K562 (cell line): Measurements from ENCODE around the gene FBXO48. TPM values are rescaled to one million over a fixed set of nuclear protein-coding genes. Genes with fewer than 3 reads are reported as not detected.

Experiments
- ATAC-seq: fragments of 200-7000 bp; cut with Tn5 transposase; 3 replicates; pipeline ENCODE4 v1.9.1; 2020; ENCODE audit warnings: moderate library complexity
- BruUV-seq: library from RNA; stranded (reverse); fragments of 400-500 nt; replicated peaks from 2 replicates; lab custom pipeline; 2021; lab: Mats Ljungman, UMichigan
- CTCF ChIA-PET: fragments of 300-600 bp; formaldehyde crosslinking; extraction: SDS; loops from one replicate; lab custom pipeline; 2021; ENCODE audit warnings: low intra/inter-chr PET ratio; lab: Yijun Ruan, JAX
- POLR2A ChIA-PET: fragments of 300-600, 350-650 bp; sonication (Branson Sonifier 250); formaldehyde crosslinking; extraction: SDS; loops from one replicate; lab custom pipeline; 2021; ENCODE audit warnings: antibody characterized with exemption, inconsistent platforms; lab: Yijun Ruan, JAX
- DNase-seq, 4 experiments: peaks; one replicate each; pipeline versions ENCODE4 v3.0.0 to v3.0.0-alpha.2; 2011 to 2018; ENCODE audit warnings: low spot score in 3 of 4, mixed read lengths in 3 of 4; ENCODE audit errors: extremely low read depth in 1 of 4
- FAIRE-seq: peaks from 2 replicates; lab custom pipeline; 2011; peaks lifted over from hg19 to GRCh38; lab: Jason Lieb, UNC
- H2AFZ ChIP-seq: 2 replicates; pipeline ENCODE4 v1.6.0; 2011; ENCODE audit warnings: low read depth, low read length, control low read depth, inconsistent platforms
- H3K27ac ChIP-seq: fragments of 200-600 bp; 3 replicates; pipeline ENCODE4 v1.8.0; 2011; ENCODE audit warnings: low read depth, mild to moderate bottlenecking, control low read depth, inconsistent platforms, low read length, moderate library complexity, mixed read lengths; ENCODE audit errors: extremely low read depth
- H3K27me3 ChIP-seq, 2 experiments: fragments of 300-600 bp in 1 of 2; 2 replicates in 1 of 2; 3 replicates in 1 of 2; pipeline versions ENCODE4 v1.6.0 to v1.8.0; 2011; ENCODE audit warnings: inconsistent platforms in 2 of 2, low read length in 2 of 2, mild to moderate bottlenecking in 1 of 2, mixed read lengths in 1 of 2, moderate library complexity in 1 of 2; ENCODE audit not compliant: control insufficient read depth in 2 of 2, insufficient read depth in 2 of 2
- H3K36me3 ChIP-seq: fragments of 300-600 bp; 3 replicates; pipeline ENCODE4 v1.8.0; 2011; ENCODE audit warnings: mild to moderate bottlenecking, low read length, inconsistent platforms; ENCODE audit not compliant: control insufficient read depth, insufficient read depth
- H3K4me1 ChIP-seq, 2 experiments: fragments of 200-600 bp in 1 of 2; replicated peaks in 1 of 2; 2 replicates in 1 of 2; 3 replicates in 1 of 2; pipeline versions ENCODE4 v1.5.1 to v1.8.0; 2011; ENCODE audit warnings: inconsistent platforms in 2 of 2, low read length in 2 of 2, mild to moderate bottlenecking in 1 of 2, mixed read lengths in 1 of 2, moderate library complexity in 1 of 2; ENCODE audit not compliant: control insufficient read depth in 2 of 2, insufficient read depth in 2 of 2
- H3K4me2 ChIP-seq: 2 replicates; pipeline ENCODE4 v1.6.1; 2011; ENCODE audit warnings: low read length, control low read depth, inconsistent platforms, mixed read lengths; ENCODE audit not compliant: insufficient read depth
- H3K4me3 ChIP-seq: fragments of 200-600 bp; sonication (generic), shearing (Covaris generic); 2 replicates; pipeline ENCODE4 v1.5.1; 2016; ENCODE audit warnings: control low read depth, inconsistent platforms
- H3K79me2 ChIP-seq: fragments of 200-600 bp; 3 replicates; pipeline ENCODE4 v1.8.0; 2011; ENCODE audit warnings: low read length, inconsistent platforms; ENCODE audit not compliant: control insufficient read depth, insufficient read depth
- H3K9ac ChIP-seq, 2 experiments: 2 replicates each; pipeline versions ENCODE4 v1.6.0 to v1.6.1; 2011; ENCODE audit warnings: low read depth in 2 of 2, low read length in 2 of 2, control low read depth in 1 of 2, inconsistent platforms in 1 of 2, mild to moderate bottlenecking in 1 of 2, mixed read lengths in 1 of 2; ENCODE audit not compliant: insufficient read depth in 1 of 2
- H3K9me1 ChIP-seq: one replicate; pipeline ENCODE4 v1.6.0; 2011; ENCODE audit warnings: inconsistent platforms, mild to moderate bottlenecking, low read length, moderate library complexity; ENCODE audit not compliant: control insufficient read depth, insufficient read depth
- H3K9me3 ChIP-seq: replicated peaks from 2 replicates; pipeline ENCODE4 v1.5.1; 2011; ENCODE audit warnings: low read depth, low read length, inconsistent platforms; ENCODE audit not compliant: control insufficient read depth, insufficient read depth
- H4K20me1 ChIP-seq: replicated peaks from 2 replicates; pipeline ENCODE4 v1.6.1; 2011; ENCODE audit warnings: low read length, inconsistent platforms, mixed read lengths; ENCODE audit not compliant: control insufficient read depth, insufficient read depth
- CEBPG ChIP-seq, 3 experiments: fragments of 200-800 bp in 1 of 3; sonication (Bioruptor generic) in 1 of 3; sonication (generic) in 1 of 3; formaldehyde crosslinking in 1 of 3; IDR thresholded peaks in 2 of 3; conservative IDR thresholded peaks in 1 of 3; 2 replicates each; pipeline versions ENCODE4 v1.6.1 to v1.8.0; 2016 to 2022; ENCODE audit warnings: missing compliant biosample characterization in 2 of 3, missing genetic modification characterization in 2 of 3, mild to moderate bottlenecking in 1 of 3, missing genetic modification reagents in 1 of 3
- ERF ChIP-seq: fragments of 450-650 bp; formaldehyde crosslinking; IDR thresholded peaks from 2 replicates; pipeline ENCODE4 v1.4.0; 2020; ENCODE audit warnings: mild to moderate bottlenecking, mixed read lengths
- GATAD2B ChIP-seq: fragments of 450-650 bp; IDR thresholded peaks from 2 replicates; pipeline ENCODE4 v1.6.1; 2017; ENCODE audit warnings: mild to moderate bottlenecking, borderline replicate concordance
- HDAC6 ChIP-seq: IDR thresholded peaks from 2 replicates; pipeline ENCODE4 v1.6.1; 2012; ENCODE audit warnings: low read depth, mild to moderate bottlenecking, control low read depth, inconsistent platforms, low read length, moderate library complexity
- TEAD2 ChIP-seq: fragments of 450-650 bp; IDR thresholded peaks from 2 replicates; pipeline ENCODE4 v1.6.1; 2016; ENCODE audit warnings: missing genetic modification characterization, control low read depth, missing compliant biosample characterization
- ZNF589 ChIP-seq: fragments of 200-800 bp; sonication (Bioruptor generic); IDR thresholded peaks from 2 replicates; pipeline ENCODE4 v1.6.1; 2016; ENCODE audit warnings: low read depth, missing genetic modification characterization, missing compliant biosample characterization
- WGBS: fragments of 100-300 bp; shearing (Covaris generic); methylation state at CpG from one replicate; pipeline ENCODE4 v1.1.6; 2016; ENCODE audit warnings: low coverage, mixed read lengths; ENCODE audit not compliant: insufficient coverage; ENCODE audit errors: missing lambda C conversion rate; 5-methylcytosine and 5-hydroxymethylcytosine counted together
- in situ Hi-C: fragments of 300-500 bp; cut with MboI; formaldehyde crosslinking; loops from 4 replicates; pipeline ENCODE4 v1.15.0; 2018; ENCODE audit warnings: inconsistent platforms, mixed read lengths
- intact Hi-C: fragments of 100-400 bp; cut with micrococcal nuclease; formaldehyde crosslinking; loops from 2 replicates; pipeline ENCODE4 v1.14.2; 2022
- polyA plus RNA-seq, 8 experiments: library from polyadenylated mRNA; depleted of rRNA in 4 of 8; stranded (reverse) in 5 of 8; unstranded in 3 of 8; fragments of >200 nt; fragmentation: Nextera tagmentation in 2 of 8; fragmentation: Illumina TruSeq in 1 of 8; extraction: Ambion mirVana in 2 of 8; extraction: Trizol in 1 of 8; gene quantifications; 2 replicates each; pipeline versions ENCODE4 v1.2.1 to v1.2.3, GENCODE V29; 2011 to 2014; ENCODE audit warnings: inconsistent platforms in 1 of 8, missing spikeins in 1 of 8
- total RNA-seq, 7 experiments: library from RNA; depleted of rRNA in 6 of 7; stranded (reverse); fragments of >200 nt in 6 of 7; fragmentation: Illumina TruSeq in 2 of 7; extraction: Trizol in 2 of 7; gene quantifications; 2 replicates each; pipeline versions ENCODE4 v1.2.1 to v1.2.3, GENCODE V29; 2011 to 2021; ENCODE audit warnings: low replicate concordance in 1 of 7

The FBXO48 gene
- total and polyA plus RNA-seq, 9 of the 15 experiments (the other 6 are each of a cell fraction or from before 2014, with no cell fraction given): 0.36 to 1.8 (median 0.73) TPM

GRCh38 chr2:68441994-68442322, 25.1 kb downstream of the FBXO48 start:
- DNase-seq: no peak
- no peak overlapping the region for H3K4me2 ChIP-seq

More at GRCh38 chr2:68441994-68442322, 25.1 kb downstream of the FBXO48 start:
- FAIRE-seq (no peak), ATAC-seq (no peak)
- H3K27me3 ChIP-seq: no peaks in the 10 kb centered on the region
- no peak overlapping the region for H3K4me3 ChIP-seq
- H3K27ac ChIP-seq: no peak overlapping the region
- H3K9me1 ChIP-seq: no peaks in the 10 kb centered on the region
- BruUV-seq: no TSS peak
- WGBS: 89% methylated on average over 2 of the region's 2 CpGs
- CTCF ChIA-PET: interaction anchor here (1.2 to 2.2 kb wide), 3 partner anchors 80 to 319 kb away, joined by 3 to 24 read pairs (median 9); no protein-coding TSS in a partner anchor
- in situ Hi-C loops (loop anchor here (5.0 kb wide), 2 partner anchors 80 to 320 kb away; no protein-coding TSS in a partner anchor), intact Hi-C loops (loop anchor here (1.0 to 5.0 kb wide), 3 partner anchors 80 to 320 kb away; no protein-coding TSS in a partner anchor)
- peak overlapping the region; percentile 95; the same call in 1 of the 2 replicates for H2AFZ ChIP-seq
- H4K20me1 ChIP-seq: no peaks in the 10 kb centered on the region
- H3K36me3 ChIP-seq: no peaks in the 10 kb centered on the region
- TF ChIP-seq GATAD2B: peak; percentile 36; the same call in 1 of the 2 replicates
- 0 out of 2 replicates have a peak, but pooled peaks have one; percentile 1 for TF ChIP-seq ERF
- no peak for TF ChIP-seq CEBPG (CRISPR knock-in tag; IDR thresholded peaks at IDR 0.05)
- 0 out of 4 replicates have a peak, but pooled peaks of 1 of the 2 experiments have one; percentile 8 for TF ChIP-seq CEBPG (tag; conservative IDR thresholded peaks at IDR 0.05 in 1 of 2, IDR thresholded peaks at IDR 0.05 in 1 of 2)
- TF ChIP-seq ZNF589 (CRISPR knock-in tag): 0 out of 2 replicates have a peak, but pooled peaks have one; percentile 6
- no peak for TF ChIP-seq HDAC6
- TF ChIP-seq TEAD2 (tag): no peak
- H3K79me2 ChIP-seq: no peaks in the 10 kb centered on the region
- H3K4me1 ChIP-seq: peaks cover 0 to 28% of the 10 kb centered on the region in 2 experiments; a peak in 3 of 5 replicates
- no peak overlapping the region for H3K9ac ChIP-seq
- no peaks in the 10 kb centered on the region for H3K9me3 ChIP-seq
- POLR2A ChIA-PET: interaction anchor here (0.7 to 2.9 kb wide), 6 partner anchors 14 to 379 kb away, joined by 3 to 21 read pairs (median 4); partner anchors contain the start of genes C1D and CNRIP1
